Mesenchymal stem cell (in vitro differentiated cells and primary cell): ENCODE results near the gene ARSG.
"Not testable (repeated sequence)": the region's sequence is repeated elsewhere in the genome, so short reads cannot be mapped to it uniquely, and the experiment has no call there.

Experiments used
- DNase-seq: peaks from one replicate; pipeline ENCODE4 v3.0.0-alpha.2; 2013
- H2AFZ ChIP-seq: one replicate; pipeline ENCODE4 v1.6.1; 2013; ENCODE audit warnings: low read depth, mild to moderate bottlenecking, control low read depth, inconsistent platforms, low read length, moderate library complexity
- H2AK5ac ChIP-seq: 2 replicates; pipeline ENCODE4 v1.6.1; 2013; ENCODE audit warnings: low read length, moderate library complexity, mild to moderate bottlenecking, inconsistent platforms; ENCODE audit not compliant: severe bottlenecking
- H2BK120ac ChIP-seq: one replicate; pipeline ENCODE4 v1.6.1; 2013; ENCODE audit warnings: low read depth, mild to moderate bottlenecking, inconsistent platforms, low read length, moderate library complexity
- H2BK12ac ChIP-seq, 2 experiments: one replicate each; pipeline ENCODE4 v1.6.1; 2013; ENCODE audit warnings: inconsistent platforms in 2 of 2, low read length in 2 of 2, mild to moderate bottlenecking in 2 of 2, moderate library complexity in 2 of 2, control low read depth in 1 of 2
- H2BK15ac ChIP-seq: one replicate; pipeline ENCODE4 v1.6.1; 2013; ENCODE audit warnings: mild to moderate bottlenecking, low read depth, inconsistent platforms; ENCODE audit not compliant: poor library complexity, severe bottlenecking
- H2BK5ac ChIP-seq: 2 replicates; pipeline ENCODE4 v1.6.1; 2013; ENCODE audit warnings: low read depth, mild to moderate bottlenecking, low read length, control low read depth, inconsistent platforms; ENCODE audit not compliant: poor library complexity, severe bottlenecking
- H3K14ac ChIP-seq, 2 experiments: one replicate each; pipeline ENCODE4 v1.6.1; 2013; ENCODE audit warnings: inconsistent platforms in 2 of 2, low read length in 2 of 2, control low read depth in 1 of 2, mild to moderate bottlenecking in 1 of 2, moderate library complexity in 1 of 2
- H3K18ac ChIP-seq, 2 experiments: one replicate each; pipeline ENCODE4 v1.6.1; 2013; ENCODE audit warnings: inconsistent platforms in 2 of 2, low read length in 2 of 2, control low read depth in 1 of 2, low read depth in 1 of 2, mild to moderate bottlenecking in 1 of 2
- H3K23ac ChIP-seq, 2 experiments: one replicate each; pipeline ENCODE4 v1.6.1; 2013; ENCODE audit warnings: inconsistent platforms in 2 of 2, low read length in 2 of 2, mild to moderate bottlenecking in 2 of 2, moderate library complexity in 2 of 2, control low read depth in 1 of 2
- H3K27ac ChIP-seq: 2 replicates; pipeline ENCODE4 v1.5.1; 2013; ENCODE audit warnings: mild to moderate bottlenecking, moderate library complexity, low read length, control low read depth, inconsistent platforms; ENCODE audit not compliant: poor library complexity, severe bottlenecking
- H3K27me3 ChIP-seq, 2 experiments: 2 replicates each; pipeline versions ENCODE4 v1.6.1 to v1.7.0; 2013; ENCODE audit warnings: low read length in 2 of 2, mild to moderate bottlenecking in 2 of 2, moderate library complexity in 2 of 2, control low read depth in 1 of 2, inconsistent platforms in 1 of 2; ENCODE audit not compliant: control insufficient read depth in 1 of 2, insufficient read depth in 1 of 2
- H3K36me3 ChIP-seq, 2 experiments: 2 replicates each; pipeline versions ENCODE4 v1.6.1 to v1.7.0; 2013; ENCODE audit warnings: low read length in 2 of 2, control low read depth in 1 of 2, inconsistent platforms in 1 of 2, low read depth in 1 of 2, mild to moderate bottlenecking in 1 of 2; ENCODE audit not compliant: insufficient read depth in 2 of 2, control insufficient read depth in 1 of 2
- H3K4ac ChIP-seq, 2 experiments: one replicate each; pipeline ENCODE4 v1.6.1; 2013; ENCODE audit warnings: inconsistent platforms in 2 of 2, low read length in 2 of 2, mild to moderate bottlenecking in 2 of 2, moderate library complexity in 2 of 2, control low read depth in 1 of 2, low read depth in 1 of 2
- H3K4me1 ChIP-seq: 2 replicates; pipeline ENCODE4 v1.6.1; 2013; ENCODE audit warnings: low read depth, low read length, control low read depth; ENCODE audit not compliant: control insufficient read depth, insufficient read depth
- H3K4me2 ChIP-seq: 2 replicates; pipeline ENCODE4 v1.6.1; 2013; ENCODE audit warnings: low read length, mild to moderate bottlenecking, inconsistent platforms; ENCODE audit not compliant: poor library complexity, severe bottlenecking
- H3K4me3 ChIP-seq, 2 experiments: 2 replicates each; pipeline versions ENCODE4 v1.5.1 to v1.7.0; 2013; ENCODE audit warnings: low read length in 2 of 2, mild to moderate bottlenecking in 2 of 2, control low read depth in 1 of 2, low read depth in 1 of 2; ENCODE audit not compliant: insufficient read depth in 1 of 2
- H3K79me1 ChIP-seq: replicated peaks from 2 replicates; pipeline ENCODE4 v1.6.1; 2013; ENCODE audit warnings: mild to moderate bottlenecking, control low read depth, low read length, inconsistent platforms; ENCODE audit not compliant: poor library complexity, severe bottlenecking
- H3K9ac ChIP-seq: 2 replicates; pipeline ENCODE4 v1.7.0; 2013; ENCODE audit warnings: mild to moderate bottlenecking, low read length, moderate library complexity
- H3K9me3 ChIP-seq: 2 replicates; pipeline ENCODE4 v1.7.0; 2013; ENCODE audit warnings: mild to moderate bottlenecking, low read length; ENCODE audit not compliant: control insufficient read depth
- H4K8ac ChIP-seq: one replicate; pipeline ENCODE4 v1.6.1; 2013; ENCODE audit warnings: inconsistent platforms, mild to moderate bottlenecking, low read length, moderate library complexity
- H4K91ac ChIP-seq: one replicate; pipeline ENCODE4 v1.6.1; 2013; ENCODE audit warnings: mild to moderate bottlenecking, low read length, inconsistent platforms
- WGBS: methylation state at CpG from one replicate; pipeline ENCODE4 v1.1.7; 2013; ENCODE audit warnings: mixed read lengths; 5-methylcytosine and 5-hydroxymethylcytosine counted together

ARSG gene

GRCh38 chr17:68327823-68328557 lies 36.7 kb downstream of the ARSG start:
- H2BK12ac ChIP-seq = no peak overlapping the region
- H4K91ac ChIP-seq = peak overlapping the region; percentile 72
- H3K79me1 ChIP-seq = no peaks in the 10 kb centered on the region
- no peak overlapping the region for H3K4ac ChIP-seq
- no peaks in the 10 kb centered on the region for H3K9me3 ChIP-seq
- H4K8ac ChIP-seq = no peak overlapping the region
- no peaks in the 10 kb centered on the region for H3K4me1 ChIP-seq
- no peak overlapping the region for H3K23ac ChIP-seq
- no peak overlapping the region for H3K4me3 ChIP-seq
- no peak overlapping the region for H2AFZ ChIP-seq
- no peak overlapping the region for H2BK120ac ChIP-seq
- no peak overlapping the region for H3K27ac ChIP-seq
- no peak overlapping the region for H3K9ac ChIP-seq
- H3K18ac ChIP-seq = no peak overlapping the region
- peaks cover 0 to 13% of the 10 kb centered on the region in 2 experiments for H3K27me3 ChIP-seq
- no peak for DNase-seq
- H3K36me3 ChIP-seq = no peaks in the 10 kb centered on the region
- no peak overlapping the region for H2BK15ac ChIP-seq
- H2AK5ac ChIP-seq = no peak overlapping the region
- no peak overlapping the region for H3K4me2 ChIP-seq
- H3K14ac ChIP-seq = no peak overlapping the region
- H2BK5ac ChIP-seq = no peak overlapping the region
- WGBS = 91% methylated on average over 8 of the region's 8 CpGs

- Histone ChIP-seq H3K14ac (no peak overlapping the region), H2AK5ac (no peak overlapping the region), H2BK5ac (no peak overlapping the region), H3K27me3 (peaks cover 0 to 13% of the 10 kb centered on the region in 2 experiments), H3K4me1 (no peaks in the 10 kb centered on the region), H3K9ac (no peak overlapping the region), H2BK12ac (no peak overlapping the region), H3K4me2 (no peak overlapping the region), H2AFZ (no peak overlapping the region), H3K36me3 (no peaks in the 10 kb centered on the region), H3K79me1 (no peaks in the 10 kb centered on the region), H3K4ac (no peak overlapping the region), H4K91ac (no peak overlapping the region), H4K8ac (no peak overlapping the region), H3K18ac (no peak overlapping the region), H3K4me3 (no peak overlapping the region), H3K9me3 (no peaks in the 10 kb centered on the region), H2BK120ac (no peak overlapping the region), H3K27ac (no peak overlapping the region), H3K23ac (no peak overlapping the region), H2BK15ac (no peak overlapping the region)
- peak; percentile 24 for DNase-seq
- 63% methylated on average over 4 of the region's 4 CpGs for WGBS
These were observed 37.4 kb downstream of the ARSG start for GRCh38 chr17:68328676-68329075.

- no peak overlapping the region for H3K4me2 ChIP-seq
- H3K18ac ChIP-seq = no peak overlapping the region
- no peak overlapping the region for H2BK120ac ChIP-seq
- no peak overlapping the region for H3K9ac ChIP-seq
- peaks cover 0 to 13% of the 10 kb centered on the region in 2 experiments for H3K27me3 ChIP-seq
- no peak overlapping the region for H3K4ac ChIP-seq
- no peaks in the 10 kb centered on the region for H3K9me3 ChIP-seq
- no peak overlapping the region for H3K23ac ChIP-seq
- no peak overlapping the region for H2AFZ ChIP-seq
- no peak overlapping the region for H4K91ac ChIP-seq
- DNase-seq = no peak
- H3K14ac ChIP-seq = no peak overlapping the region
- H3K4me1 ChIP-seq = no peaks in the 10 kb centered on the region
- no peak overlapping the region for H2BK15ac ChIP-seq
- H3K36me3 ChIP-seq = no peaks in the 10 kb centered on the region
- no peak overlapping the region for H2BK5ac ChIP-seq
- H3K79me1 ChIP-seq = no peaks in the 10 kb centered on the region
- H4K8ac ChIP-seq = no peak overlapping the region
- H3K4me3 ChIP-seq = peak overlapping the region in 1 of 2 experiments; percentile 15
- WGBS = 92% methylated on average over 7 of the region's 7 CpGs
- H2BK12ac ChIP-seq = no peak overlapping the region
- H3K27ac ChIP-seq = no peak overlapping the region
- H2AK5ac ChIP-seq = no peak overlapping the region
These were observed 38.0 kb downstream of the ARSG start for GRCh38 chr17:68329331-68329730.

- H2AK5ac ChIP-seq, H3K9me3 ChIP-seq, H3K9ac ChIP-seq, H2BK120ac ChIP-seq, H3K18ac ChIP-seq, DNase-seq, H2BK5ac ChIP-seq, H3K79me1 ChIP-seq, H3K27me3 ChIP-seq, H3K27ac ChIP-seq, H4K91ac ChIP-seq, H3K4me1 ChIP-seq, H3K36me3 ChIP-seq, H4K8ac ChIP-seq, H3K4me2 ChIP-seq, H2BK12ac ChIP-seq, H3K4me3 ChIP-seq, H3K14ac ChIP-seq, H2BK15ac ChIP-seq, H3K23ac ChIP-seq, H2AFZ ChIP-seq, H3K4ac ChIP-seq: not testable (repeated sequence)
- 96% methylated on average over 12 of the region's 12 CpGs for WGBS
These were observed 40.6 kb downstream of the ARSG start for GRCh38 chr17:68331932-68332331.
